ENCODE results near the gene MOXD1.

Gene MOXD1

GRCh38 chr6:132392792-132393191 lies 8.5 kb downstream of the MOXD1 start (continued):
- no peak for TF ChIP-seq PBX3 (CRISPR knock-in tag; IDR thresholded peaks at IDR 0.05)
- no peak for TF ChIP-seq ZNF112 (tag by site-specific recombination; IDR thresholded peaks at IDR 0.05)
- TF ChIP-seq ZNF394 (tag by site-specific recombination; IDR thresholded peaks at IDR 0.05; ENCODE audit: borderline replicate concordance): no peak
- TF ChIP-seq WT1 (tag by site-specific recombination; IDR thresholded peaks at IDR 0.05): no peak
- no peak for TF ChIP-seq YY2 (tag by site-specific recombination; IDR thresholded peaks at IDR 0.05)

GRCh38 chr6:132392270-132392646 lies 9.0 kb downstream of the MOXD1 start:
- TF ChIP-seq ZNF239 (tag by site-specific recombination; IDR thresholded peaks at IDR 0.05): no peak
- TF ChIP-seq SETDB1 (IDR thresholded peaks at IDR 0.05; ENCODE audit: insufficient read length, low read length): no peak
- TF ChIP-seq ZNF416 (tag by site-specific recombination; IDR thresholded peaks at IDR 0.05): no peak
- no peak for TF ChIP-seq ZNF548 (tag by site-specific recombination; IDR thresholded peaks at IDR 0.05)
- TF ChIP-seq ZNF121 (tag by site-specific recombination; IDR thresholded peaks at IDR 0.05): no peak
- TF ChIP-seq EGR2 (tag by site-specific recombination; IDR thresholded peaks at IDR 0.05; ENCODE audit: low read depth): no peak
- TF ChIP-seq PATZ1 (tag by site-specific recombination; IDR thresholded peaks at IDR 0.05): no peak
- TF ChIP-seq ZBTB8A (tag by site-specific recombination; IDR thresholded peaks at IDR 0.05): no peak
- TF ChIP-seq ZNF391 (tag by site-specific recombination; IDR thresholded peaks at IDR 0.05; ENCODE audit: borderline replicate concordance, low read depth): no peak
- no peak for TF ChIP-seq ZNF707 (tag by site-specific recombination; IDR thresholded peaks at IDR 0.05)
- no peak for TF ChIP-seq ZNF132 (tag by site-specific recombination; IDR thresholded peaks at IDR 0.05; ENCODE audit: borderline replicate concordance)
- no peak for TF ChIP-seq ZNF654 (tag by site-specific recombination; IDR thresholded peaks at IDR 0.05; ENCODE audit: low read depth)
- no peak for TF ChIP-seq WT1 (tag by site-specific recombination; IDR thresholded peaks at IDR 0.05)
- TF ChIP-seq ZNF202 (tag by site-specific recombination; IDR thresholded peaks at IDR 0.05; ENCODE audit: borderline replicate concordance): no peak
- TF ChIP-seq ZNF768 (tag by site-specific recombination; IDR thresholded peaks at IDR 0.05): no peak
- Histone ChIP-seq H3K36me3 (ENCODE audit: control insufficient read depth in 2 of 2, insufficient read depth in 1 of 2, low read length in 2 of 2) (no peaks in the 10 kb centered on the region), H3K4me1 (ENCODE audit: control insufficient read depth, insufficient read depth, low read length) (peaks cover 10% of the 10 kb centered on the region; the same call in 1 of the 2 replicates), H3K9me3 (ENCODE audit: control insufficient read depth, insufficient read depth, low read depth, low read length) (0 out of 2 replicates have a peak, but pooled peaks cover 3% of the 10 kb centered on the region), H3K27ac (ENCODE audit: extremely low read depth, low read depth, low read length) (no peak overlapping the region), H3K4me3 (ENCODE audit: low read depth, low read length) (no peak overlapping the region)
- CTCF ChIA-PET: interaction anchor here (0.7 to 4.2 kb wide), 8 partner anchors 9 to 161 kb away, joined by 3 to 30 read pairs (median 4); no protein-coding TSS in a partner anchor
- POLR2A ChIA-PET: no interaction called here

- Histone ChIP-seq H3K4me3 (ENCODE audit: low read depth, low read length) (no peak overlapping the region), H3K27ac (ENCODE audit: extremely low read depth, low read depth, low read length) (no peak overlapping the region), H3K4me1 (ENCODE audit: control insufficient read depth, insufficient read depth, low read length) (peaks cover 10% of the 10 kb centered on the region; the same call in 1 of the 2 replicates), H3K36me3 (ENCODE audit: control insufficient read depth in 2 of 2, insufficient read depth in 1 of 2, low read length in 2 of 2) (no peaks in the 10 kb centered on the region), H3K9me3 (ENCODE audit: control insufficient read depth, insufficient read depth, low read depth, low read length) (0 out of 2 replicates have a peak, but pooled peaks cover 3% of the 10 kb centered on the region)
- POLR2A ChIA-PET: no interaction called here
- TF ChIP-seq ZNF707 (tag by site-specific recombination; IDR thresholded peaks at IDR 0.05): no peak
- TF ChIP-seq ZSCAN30 (tag by site-specific recombination; IDR thresholded peaks at IDR 0.05): no peak
- no peak for TF ChIP-seq ZNF843 (tag by site-specific recombination; IDR thresholded peaks at IDR 0.05)
- no peak for TF ChIP-seq ZNF610 (tag by site-specific recombination; IDR thresholded peaks at IDR 0.05; ENCODE audit: borderline replicate concordance)
- no peak for TF ChIP-seq ZNF23 (tag by site-specific recombination; IDR thresholded peaks at IDR 0.05; ENCODE audit: borderline replicate concordance)
- CTCF ChIA-PET: interaction anchor here (0.8 to 4.2 kb wide), 8 partner anchors 8 to 112 kb away, joined by 3 to 30 read pairs (median 4); no protein-coding TSS in a partner anchor
These were observed 9.6 kb downstream of the MOXD1 start for GRCh38 chr6:132391391-132392269.
